NCI-H2196 (cell line): ENCODE data around the gene LRRC46.

ENCODE experiments used
- DNase-seq: peaks from one replicate; lab custom pipeline; 2025; ENCODE audit not compliant: unreplicated experiment; lab: John Stamatoyannopoulos, UW

LRRC46 gene

GRCh38 chr17:47850692-47851573 is 19.5 kb downstream of the LRRC46 start, which contains the start of gene SP6:
SP6 (minus strand) TSS chr17:47851163; CDS start chr17:47848429, 2,734 bp downstream.
- DNase-seq, result peak; percentile 75

- DNase-seq, result no peak
Measured at GRCh38 chr17:47851764-47852112, 20.3 kb downstream of the LRRC46 start.

- no peak for DNase-seq
Measured at GRCh38 chr17:47852113-47852949, 20.9 kb downstream of the LRRC46 start.

GRCh38 chr17:47853616-47854015 is 22.1 kb downstream of the LRRC46 start:
- no peak for DNase-seq

- DNase-seq, result no peak
Measured at GRCh38 chr17:47855737-47856136, 24.3 kb downstream of the LRRC46 start.

- DNase-seq, result no peak
Measured at GRCh38 chr17:47856830-47857229, 25.4 kb downstream of the LRRC46 start.

- DNase-seq, result no peak
Measured at GRCh38 chr17:47857551-47858455, 26.3 kb downstream of the LRRC46 start.

- DNase-seq, result no peak
Measured at GRCh38 chr17:47860386-47860785, 28.9 kb downstream of the LRRC46 start.

GRCh38 chr17:47862621-47863440 is 31.4 kb downstream of the LRRC46 start:
- DNase-seq, result peak; percentile 18

- DNase-seq, result no peak
Measured at GRCh38 chr17:47864791-47865216, 33.3 kb downstream of the LRRC46 start.

- no peak for DNase-seq
Measured at GRCh38 chr17:47866941-47867340, 35.5 kb downstream of the LRRC46 start.

GRCh38 chr17:47867813-47868533 is 36.5 kb downstream of the LRRC46 start:
- DNase-seq, result no peak

GRCh38 chr17:47869114-47869513 is 37.6 kb downstream of the LRRC46 start:
- no peak for DNase-seq

- DNase-seq, result no peak
Measured at GRCh38 chr17:47870056-47870455, 38.6 kb downstream of the LRRC46 start.

GRCh38 chr17:47871048-47871447 is 39.6 kb downstream of the LRRC46 start:
- DNase-seq, result no peak

- DNase-seq, result no peak
Measured at GRCh38 chr17:47872019-47872650, 40.7 kb downstream of the LRRC46 start.

- no peak for DNase-seq
Measured at GRCh38 chr17:47872651-47873161, 41.2 kb downstream of the LRRC46 start.

- no peak for DNase-seq
Measured at GRCh38 chr17:47873200-47874090, 42.0 kb downstream of the LRRC46 start.
